ENCODE data around the gene CAD.
A peak's percentile ranks its signal among the peaks of the same experiment; 100 is the strongest.
"Not testable (repeated sequence)": the region's sequence is repeated elsewhere in the genome, so short reads cannot be mapped to it uniquely, and the experiment has no call there.

Gene CAD

DNA sequence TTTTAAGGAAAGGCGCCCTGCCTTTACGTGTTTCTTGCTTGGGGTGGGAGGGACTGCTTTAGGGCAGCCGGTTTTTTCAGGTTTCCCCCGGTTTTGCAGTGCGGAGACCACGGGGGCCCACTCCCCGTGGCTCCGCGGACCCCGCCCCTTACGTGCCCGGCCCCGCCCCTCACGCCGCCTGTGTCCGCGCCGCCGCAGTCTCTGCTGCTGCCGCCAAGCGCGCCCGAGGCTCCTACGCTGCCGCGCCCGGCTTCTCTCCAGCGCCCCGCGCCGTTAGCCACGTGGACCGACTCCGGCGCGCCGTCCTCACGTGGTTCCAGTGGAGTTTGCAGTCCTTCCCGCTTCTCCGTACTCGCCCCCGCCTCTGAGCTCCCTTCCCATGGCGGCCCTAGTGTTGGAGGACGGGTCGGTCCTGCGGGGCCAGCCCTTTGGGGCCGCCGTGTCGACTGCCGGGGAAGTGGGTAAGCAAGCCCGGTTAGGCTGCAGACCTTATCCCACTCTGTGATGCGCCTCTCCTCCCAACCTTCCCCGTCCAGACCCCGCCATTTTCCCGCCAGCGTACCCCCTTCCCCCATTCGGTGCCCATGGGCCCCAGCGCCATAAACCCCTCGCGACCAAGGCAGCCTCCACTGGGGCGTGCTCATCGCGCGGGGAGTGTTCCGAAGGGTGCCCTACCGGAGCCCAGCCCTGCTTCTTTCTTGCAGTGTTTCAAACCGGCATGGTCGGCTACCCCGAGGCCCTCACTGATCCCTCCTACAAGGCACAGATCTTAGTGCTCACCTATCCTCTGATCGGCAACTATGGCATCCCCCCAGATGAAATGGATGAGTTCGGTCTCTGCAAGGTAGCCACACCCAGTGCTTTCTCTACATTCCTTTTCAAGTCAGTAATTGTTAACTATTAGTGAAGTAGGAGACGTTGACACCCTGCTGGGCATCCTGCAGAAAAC lies at the start of gene CAD:
CAD (plus strand) TSS at position 197 of the 949 bp plus-strand sequence; CDS start at position 380, 183 bp downstream.
- peak; percentile 39 for DNase-seq

- DNase-seq: no peak
These were observed 46.4 kb upstream of the CAD start for GRCh38 chr2:27170581-27171337.

DNA sequence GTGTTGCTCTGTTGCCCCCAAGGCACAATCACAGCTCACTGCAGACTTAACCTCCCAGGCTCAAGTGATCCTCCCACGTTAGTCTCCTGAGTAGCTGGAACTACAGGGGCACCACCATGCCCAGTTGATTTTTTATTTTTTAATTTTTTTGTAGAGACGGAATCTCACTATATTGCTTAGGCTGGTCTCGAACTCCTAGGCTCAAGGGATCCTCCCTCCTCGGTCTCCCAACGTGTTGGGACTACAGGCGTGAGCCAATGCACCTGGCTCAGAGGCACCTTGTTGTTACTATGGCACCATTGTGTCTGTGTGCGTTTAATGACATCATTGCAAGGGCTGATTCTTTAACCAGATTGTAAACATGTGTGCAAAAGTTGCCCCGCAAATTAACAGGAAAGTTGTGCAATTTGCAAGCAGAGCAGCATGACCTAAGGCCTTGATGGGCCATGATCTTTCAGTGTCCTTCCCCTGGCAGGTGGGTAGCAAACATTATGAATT lies 45.8 kb upstream of the CAD start:
- no peak for DNase-seq

- no peak for DNase-seq
These were observed 42.5 kb upstream of the CAD start for GRCh38 chr2:27174638-27175037.

GRCh38 chr2:27175330-27175729 lies 41.8 kb upstream of the CAD start:
- no peak for DNase-seq

DNA sequence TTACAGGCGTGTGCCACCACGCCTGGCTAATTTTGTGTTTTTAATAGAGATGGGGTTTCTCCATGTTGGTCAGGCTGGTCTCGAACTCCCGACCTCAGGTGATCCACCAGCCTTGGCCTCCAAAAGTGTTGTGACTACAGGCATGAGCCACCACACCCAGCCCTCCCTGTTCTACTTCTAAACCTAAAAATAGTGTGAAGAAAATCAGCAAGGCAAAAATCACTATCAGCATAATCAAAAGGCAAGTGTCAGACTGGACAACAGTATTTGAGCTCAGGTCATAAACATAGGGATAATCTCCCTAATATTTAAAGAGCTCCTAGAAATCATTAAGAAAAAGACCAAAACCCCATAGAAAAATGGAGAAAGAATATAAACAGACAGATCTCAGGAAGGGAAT lies 41.4 kb upstream of the CAD start:
- not testable (repeated sequence) for DNase-seq

- DNase-seq: no peak
These were observed 39.5 kb upstream of the CAD start for GRCh38 chr2:27177441-27178351.

DNA sequence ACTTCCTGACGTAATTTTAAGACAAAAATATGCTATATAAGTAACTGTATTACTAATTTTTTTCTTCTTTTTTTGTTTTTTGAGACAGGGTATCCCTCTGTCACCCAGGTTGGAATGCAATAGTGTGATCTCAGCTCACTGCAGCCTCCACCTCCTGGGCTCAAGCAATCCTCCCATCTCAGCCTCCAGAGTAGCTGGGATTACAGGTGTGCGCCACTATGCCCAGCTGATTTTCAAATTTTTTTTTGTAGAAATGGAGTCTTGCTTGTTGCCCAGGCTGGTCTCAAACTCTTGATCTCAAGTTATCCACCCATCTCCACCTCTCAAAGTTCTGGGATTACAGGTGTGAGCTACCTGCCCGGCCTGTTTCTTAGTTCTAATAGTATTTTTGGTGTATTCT lies 38.7 kb upstream of the CAD start:
- no peak for DNase-seq

DNA sequence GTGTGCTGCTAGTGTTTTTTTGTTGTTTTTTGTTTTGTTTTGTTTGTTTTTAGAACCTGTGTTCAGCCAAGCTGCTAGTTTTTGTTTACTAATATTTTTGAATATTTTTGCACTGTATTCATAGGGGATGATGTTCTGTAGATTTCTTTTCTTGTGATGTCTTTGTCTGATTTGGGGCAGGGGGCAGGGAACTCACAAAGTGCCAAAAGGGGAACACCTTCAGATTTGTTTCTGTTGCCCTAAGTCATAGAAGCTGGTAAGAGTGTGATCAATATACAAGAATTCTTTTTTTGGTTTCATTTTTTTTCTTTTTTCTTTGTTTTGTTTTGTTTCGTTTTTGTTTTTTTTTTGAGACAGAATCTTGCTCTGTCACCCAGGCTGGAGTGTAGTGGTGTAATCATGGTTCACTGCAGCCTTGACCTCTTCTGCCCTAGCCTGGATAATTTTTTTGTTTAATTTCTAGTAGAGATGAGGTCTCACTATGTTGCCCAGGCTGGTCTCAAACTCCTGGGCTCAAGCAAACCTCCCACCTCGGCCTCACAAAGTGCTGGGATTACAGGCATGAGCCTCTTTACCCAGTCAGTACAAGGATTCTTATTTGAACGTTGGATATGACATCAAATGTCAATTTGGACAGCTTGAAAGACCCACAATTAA lies 37.7 kb upstream of the CAD start:
- DNase-seq: no peak

- no peak for DNase-seq
These were observed 34.8 kb upstream of the CAD start for GRCh38 chr2:27182346-27182745.

DNA sequence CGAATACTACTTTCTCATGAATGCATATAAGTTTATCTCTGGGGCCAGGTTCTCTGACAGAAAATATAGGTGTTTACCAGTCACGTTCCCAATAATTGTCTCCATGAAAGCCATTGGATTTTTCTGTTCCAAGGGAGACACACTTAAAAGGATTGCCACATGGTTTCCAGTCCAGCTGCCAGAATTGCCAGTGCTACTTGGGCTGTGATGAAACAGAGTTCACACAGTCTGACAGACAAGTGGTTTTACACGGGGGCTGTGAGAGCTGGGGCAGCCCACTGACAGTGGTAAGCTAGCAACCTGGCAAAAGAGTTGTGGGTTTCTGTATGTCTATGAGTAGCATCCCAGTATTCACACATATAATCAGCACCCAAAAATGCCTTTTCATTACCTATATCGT lies 33.1 kb upstream of the CAD start:
- no peak for DNase-seq

DNA sequence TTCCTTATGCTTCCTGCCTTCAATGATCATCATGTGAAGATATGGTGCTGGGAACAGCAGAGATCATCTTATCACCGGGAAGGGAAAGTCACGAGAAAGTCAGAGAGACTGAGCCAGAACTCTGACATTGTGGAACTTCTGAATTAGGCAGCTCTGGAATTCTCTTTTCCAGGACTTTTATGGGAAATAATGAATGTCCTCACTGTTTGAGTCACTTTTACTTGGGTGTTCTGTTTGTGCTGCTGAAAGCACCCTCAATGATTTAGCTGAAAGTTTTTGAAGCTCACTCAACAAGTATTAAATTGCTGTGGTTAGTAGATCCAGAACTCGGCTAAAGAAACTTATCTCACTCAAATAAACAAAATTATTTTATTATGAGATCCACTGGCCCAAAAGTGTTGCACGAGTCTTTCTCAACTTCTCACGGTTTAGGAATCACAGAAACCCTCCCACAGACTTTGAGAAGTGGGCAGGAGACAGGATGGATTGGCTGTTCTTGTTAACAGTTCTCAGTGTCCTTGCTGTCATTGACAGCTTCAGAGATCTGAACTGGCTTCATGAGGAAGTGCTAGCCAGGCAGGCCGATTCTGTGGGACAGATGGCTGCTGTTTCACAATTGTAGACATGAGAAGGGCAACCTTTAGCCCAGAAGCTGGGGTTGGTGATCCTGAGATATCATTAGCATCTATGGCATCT lies 31.7 kb upstream of the CAD start:
- DNase-seq: no peak

- DNase-seq: no peak
These were observed 30.4 kb upstream of the CAD start for GRCh38 chr2:27186613-27187345.

DNA sequence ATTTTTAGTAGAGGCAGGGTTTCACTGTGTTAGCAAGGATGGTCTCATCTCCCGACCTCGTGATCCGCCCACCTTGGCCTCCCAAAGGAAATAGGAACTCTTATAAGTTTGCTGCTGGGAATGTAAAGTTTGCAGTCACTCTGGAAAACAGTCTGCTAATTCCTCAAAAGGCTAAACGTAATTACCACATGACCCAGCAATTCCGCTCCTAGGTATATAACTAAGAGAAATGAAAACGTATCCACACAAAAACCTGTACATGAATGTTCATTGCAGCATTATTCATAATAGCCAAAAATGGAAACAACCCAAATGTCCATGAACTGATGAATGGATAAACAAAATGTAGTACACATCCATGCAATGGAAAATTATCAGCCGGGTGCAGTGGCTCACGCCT lies 27.2 kb upstream of the CAD start:
- no peak for DNase-seq

DNA sequence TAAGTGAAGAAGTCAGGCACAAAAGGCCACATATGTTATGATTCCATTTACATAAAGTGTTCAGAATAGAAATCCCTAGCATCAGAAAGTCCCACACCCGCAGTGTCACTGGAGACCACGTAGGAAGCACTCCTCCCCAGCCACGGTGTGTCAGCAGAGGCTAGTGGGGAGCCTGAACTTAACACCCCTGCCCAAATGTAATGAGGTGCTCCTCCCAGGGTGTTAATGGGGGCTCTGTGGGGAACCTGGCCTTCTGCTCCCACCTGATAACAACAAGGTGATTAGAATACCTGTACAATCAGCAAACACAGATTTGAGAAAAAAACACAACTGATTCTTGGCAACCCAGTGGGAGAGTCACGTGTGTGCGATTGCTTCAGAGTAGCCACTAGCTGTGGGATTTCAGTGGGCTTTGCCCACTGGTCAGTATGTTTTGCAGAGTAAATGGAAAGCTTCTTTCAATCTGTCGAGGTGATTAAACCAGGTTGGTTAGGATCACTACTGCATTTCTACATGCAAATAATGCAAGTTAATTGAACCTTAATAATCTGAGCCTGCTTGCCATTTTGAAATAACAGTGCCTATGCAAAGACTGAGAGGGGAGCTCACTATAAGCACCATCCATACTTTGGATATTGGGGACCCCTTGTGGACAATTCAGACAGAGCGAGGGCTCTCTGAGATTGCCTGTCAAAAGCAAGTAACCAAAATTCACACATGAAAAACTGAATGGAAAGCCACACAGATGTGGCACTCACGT lies 25.9 kb upstream of the CAD start:
- DNase-seq: no peak

GRCh38 chr2:27194538-27195354 lies 22.4 kb upstream of the CAD start:
- no peak for DNase-seq

DNA sequence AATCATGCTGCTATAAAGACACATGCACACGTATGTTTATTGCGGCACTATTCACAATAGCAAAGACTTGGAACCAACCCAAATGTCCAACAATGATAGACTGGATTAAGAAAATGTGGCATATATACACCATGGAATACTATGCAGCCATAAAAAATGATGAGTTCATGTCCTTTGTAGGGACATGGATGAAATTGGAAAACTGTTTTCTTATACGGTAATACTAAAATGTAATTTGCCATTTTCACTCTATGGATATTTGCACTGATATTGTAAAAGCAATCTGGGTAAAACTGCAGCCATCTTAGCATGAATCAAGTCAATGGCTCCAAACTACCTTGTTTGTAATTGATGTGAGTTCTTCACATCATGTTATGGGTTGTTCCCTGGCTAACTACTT lies 21.4 kb upstream of the CAD start:
- not testable (repeated sequence) for DNase-seq

DNA sequence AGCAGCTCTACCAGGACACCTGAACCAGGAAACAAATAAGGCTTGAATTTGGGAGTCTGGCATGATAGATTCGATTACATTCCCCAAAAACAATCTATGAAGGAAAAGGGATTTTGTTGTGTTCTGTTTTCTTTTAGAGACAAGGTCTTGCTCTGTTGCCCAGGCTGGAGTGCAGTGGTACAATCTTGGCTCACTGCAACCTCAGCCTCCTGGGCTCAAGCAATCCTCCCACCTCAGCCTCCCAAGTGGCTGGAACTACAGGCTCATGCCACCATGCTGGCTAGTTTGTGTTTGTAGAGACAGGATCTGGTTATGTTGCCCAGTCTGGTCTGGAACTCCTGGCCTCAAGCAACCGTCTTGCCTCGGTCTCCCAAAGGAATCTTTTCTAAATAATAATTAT lies 19.1 kb upstream of the CAD start:
- not testable (repeated sequence) for DNase-seq

GRCh38 chr2:27198627-27199026 lies 18.5 kb upstream of the CAD start:
- no peak for DNase-seq
